Stomach (tissue), 4 donors: ENCODE measurements around the gene BOD1L1.

Experiments used
- CTCF ChIP-seq, 7 experiments: fragments of 450-650 bp in 4 of 7; fragments of 200-600 bp in 3 of 7; sonication (generic) in 3 of 7; IDR thresholded peaks; one replicate each; pipeline ENCODE4 v1.5.1; 2016 to 2019; ENCODE audit warnings: antibody characterized with exemption in 7 of 7, control low read depth in 2 of 7, mild to moderate bottlenecking in 1 of 7
- POLR2A ChIP-seq, 4 donors: fragments of 450-650 bp; IDR thresholded peaks; one replicate each; pipeline ENCODE4 v1.6.1; 2016; ENCODE audit warnings: antibody characterized with exemption in 4 of 4, control low read depth in 2 of 4, mild to moderate bottlenecking in 1 of 4, moderate library complexity in 1 of 4
- POLR2AphosphoS5 ChIP-seq, 3 donors: sonication (generic); formaldehyde crosslinking; IDR thresholded peaks; one replicate each; pipeline ENCODE4 v1.6.1; 2016; ENCODE audit warnings: antibody characterized with exemption in 3 of 3

- no peak for TF ChIP-seq CTCF (IDR thresholded peaks at IDR 0.05)
- TF ChIP-seq POLR2AphosphoS5 (IDR thresholded peaks at IDR 0.05) = no peak
- no peak for TF ChIP-seq POLR2A (IDR thresholded peaks at IDR 0.05)
Measured at GRCh38 chr4:13615161-13615560, 12.4 kb downstream of the BOD1L1 start.
